CD1c-positive myeloid dendritic cell (primary cell): ENCODE data around the gene ATOSB.

Source experiments
- DNase-seq: peaks from one replicate; pipeline ENCODE4 v3.0.0-alpha.2; 2016; ENCODE audit errors: extremely low spot score

ATOSB gene

GRCh38 chr9:35112257-35113020 lies 3.2 kb downstream of the ATOSB start:
- DNase-seq, result peak; percentile 86

GRCh38 chr9:35111001-35111933 lies 4.4 kb downstream of the ATOSB start:
- peak; percentile 98 for DNase-seq

GRCh38 chr9:35110327-35110761 lies 5.3 kb downstream of the ATOSB start:
- no peak for DNase-seq

GRCh38 chr9:35108946-35109575 lies 6.6 kb downstream of the ATOSB start:
- DNase-seq, result no peak

GRCh38 chr9:35108461-35108860 lies 7.2 kb downstream of the ATOSB start:
- DNase-seq, result no peak

GRCh38 chr9:35107297-35108290 lies 8.1 kb downstream of the ATOSB start:
- no peak for DNase-seq

- DNase-seq, result no peak
Observed at GRCh38 chr9:35106343-35106730, 9.3 kb downstream of the ATOSB start.

- no peak for DNase-seq
Observed at GRCh38 chr9:35105571-35106342, 9.9 kb downstream of the ATOSB start.

- DNase-seq, result no peak
Observed at GRCh38 chr9:35105126-35105525, 10.5 kb downstream of the ATOSB start.

GRCh38 chr9:35104586-35104985 lies 11.1 kb downstream of the ATOSB start:
- peak; percentile 8 for DNase-seq

- DNase-seq, result no peak
Observed at GRCh38 chr9:35103660-35104191, 11.9 kb downstream of the ATOSB start.

- DNase-seq, result peak; percentile 97
Observed at GRCh38 chr9:35102769-35103659, 12.6 kb downstream of the ATOSB start, which contains the start of gene STOML2. Gene STOML2, minus strand, starts transcription at chr9:35103131. Its CDS starts 37 bp downstream, at chr9:35103094.

GRCh38 chr9:35102465-35102768 lies 13.2 kb downstream of the ATOSB start:
- no peak for DNase-seq

GRCh38 chr9:35097573-35097972 lies 18.1 kb downstream of the ATOSB start:
- no peak for DNase-seq

GRCh38 chr9:35096035-35096849 lies 19.4 kb downstream of the ATOSB start, which contains the start of gene PIGO:
Gene PIGO, minus strand, starts transcription at chr9:35096591. Its CDS starts 1,026 bp downstream, at chr9:35095565.
- peak; percentile 90 for DNase-seq

GRCh38 chr9:35091536-35091935 lies 24.1 kb downstream of the ATOSB start:
- DNase-seq, result no peak

GRCh38 chr9:35089434-35089833 lies 26.2 kb downstream of the ATOSB start:
- no peak for DNase-seq

- DNase-seq, result no peak
Observed at GRCh38 chr9:35085078-35085477, 30.6 kb downstream of the ATOSB start.
